Measurements from ENCODE around the gene LRRC59. TPM values are rescaled to one million over a fixed set of nuclear protein-coding genes. Genes with fewer than 3 reads are reported as not detected.

Gene LRRC59
- total and polyA plus RNA-seq, 3 donors from 2014 or later = 56.0 to 74.4 (median 62.2) TPM

DNA sequence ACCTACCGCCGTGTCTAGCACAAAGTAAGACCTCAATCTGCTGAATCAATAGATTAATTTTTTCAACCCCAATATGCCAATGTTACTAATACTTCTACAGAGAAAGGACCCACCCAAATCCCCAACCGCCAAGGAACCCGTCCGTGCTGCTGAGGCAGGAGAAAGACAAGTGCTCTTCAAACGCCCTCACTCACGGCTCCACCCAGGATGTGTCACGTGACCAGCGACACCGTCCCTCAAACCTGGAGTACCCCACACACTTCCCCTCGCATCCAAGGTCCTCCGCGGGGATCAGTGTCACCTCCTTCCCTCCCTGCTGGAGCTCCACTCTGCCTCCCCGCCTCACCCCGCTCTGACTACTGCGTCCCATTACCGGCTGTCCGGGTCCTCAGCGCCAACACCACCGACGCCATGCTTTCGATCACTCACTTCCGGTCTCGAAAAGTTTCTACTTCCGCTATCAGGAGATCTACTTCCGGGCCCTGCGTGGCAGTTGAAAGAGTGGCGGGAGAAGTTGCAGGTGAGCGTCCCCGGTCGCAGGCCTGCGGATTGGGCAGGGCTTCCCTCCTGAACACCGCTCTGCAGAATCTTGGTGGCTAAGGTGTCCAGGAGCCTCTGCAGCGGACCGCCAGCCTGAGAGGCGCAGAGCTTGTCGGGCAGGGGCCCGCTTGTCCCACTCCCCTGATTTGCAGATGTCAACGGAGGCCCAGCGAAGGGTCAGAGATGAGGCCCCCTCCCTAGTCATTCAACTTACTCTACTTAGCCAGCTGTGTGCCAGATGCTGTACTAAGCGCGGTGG lies 24.4 kb downstream of the LRRC59 start, which contains the start of the genes EME1 and MRPL27:
TSS of gene EME1 (plus strand) at position 472 of the 799 bp plus-strand sequence. CDS start 1,980 bp downstream, outside the sequence.
TSS of gene MRPL27 (minus strand) at position 427 of the 799 bp plus-strand sequence. CDS start at position 413, 14 bp downstream.
- WGBS, 2 donors = 1% methylated on average over 37 to 42 of the region's 42 CpGs
- peak; percentile 92 for DNase-seq
- H3K9me3 ChIP-seq = no peaks in the 10 kb centered on the region
- H3K4me1 ChIP-seq = peaks cover 19% of the 10 kb centered on the region
- H3K36me3 ChIP-seq (ENCODE audit: low read depth, missing control alignments) = no peaks in the 10 kb centered on the region
- H3K27me3 ChIP-seq = no peaks in the 10 kb centered on the region
- peak within 1 kb of the TSS; percentile 88 to 93 for H3K27ac ChIP-seq
- peak within 1 kb of the TSS; percentile 68 to 84 for H3K4me3 ChIP-seq
- TF ChIP-seq, protein P1, sequence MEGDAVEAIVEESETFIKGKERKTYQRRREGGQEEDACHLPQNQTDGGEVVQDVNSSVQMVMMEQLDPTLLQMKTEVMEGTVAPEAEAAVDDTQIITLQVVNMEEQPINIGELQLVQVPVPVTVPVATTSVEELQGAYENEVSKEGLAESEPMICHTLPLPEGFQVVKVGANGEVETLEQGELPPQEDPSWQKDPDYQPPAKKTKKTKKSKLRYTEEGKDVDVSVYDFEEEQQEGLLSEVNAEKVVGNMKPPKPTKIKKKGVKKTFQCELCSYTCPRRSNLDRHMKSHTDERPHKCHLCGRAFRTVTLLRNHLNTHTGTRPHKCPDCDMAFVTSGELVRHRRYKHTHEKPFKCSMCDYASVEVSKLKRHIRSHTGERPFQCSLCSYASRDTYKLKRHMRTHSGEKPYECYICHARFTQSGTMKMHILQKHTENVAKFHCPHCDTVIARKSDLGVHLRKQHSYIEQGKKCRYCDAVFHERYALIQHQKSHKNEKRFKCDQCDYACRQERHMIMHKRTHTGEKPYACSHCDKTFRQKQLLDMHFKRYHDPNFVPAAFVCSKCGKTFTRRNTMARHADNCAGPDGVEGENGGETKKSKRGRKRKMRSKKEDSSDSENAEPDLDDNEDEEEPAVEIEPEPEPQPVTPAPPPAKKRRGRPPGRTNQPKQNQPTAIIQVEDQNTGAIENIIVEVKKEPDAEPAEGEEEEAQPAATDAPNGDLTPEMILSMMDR (IDR thresholded peaks at IDR 0.05) = no peak
- no peak for TF ChIP-seq POLR2A (IDR thresholded peaks at IDR 0.05)
- intact Hi-C loops (cut with DNase I; ENCODE audit: low total_unique reads) = loop anchor here (10.0 kb wide), 1 partner anchor 102 kb away; the partner anchor contains the start of gene RSAD1

DNA sequence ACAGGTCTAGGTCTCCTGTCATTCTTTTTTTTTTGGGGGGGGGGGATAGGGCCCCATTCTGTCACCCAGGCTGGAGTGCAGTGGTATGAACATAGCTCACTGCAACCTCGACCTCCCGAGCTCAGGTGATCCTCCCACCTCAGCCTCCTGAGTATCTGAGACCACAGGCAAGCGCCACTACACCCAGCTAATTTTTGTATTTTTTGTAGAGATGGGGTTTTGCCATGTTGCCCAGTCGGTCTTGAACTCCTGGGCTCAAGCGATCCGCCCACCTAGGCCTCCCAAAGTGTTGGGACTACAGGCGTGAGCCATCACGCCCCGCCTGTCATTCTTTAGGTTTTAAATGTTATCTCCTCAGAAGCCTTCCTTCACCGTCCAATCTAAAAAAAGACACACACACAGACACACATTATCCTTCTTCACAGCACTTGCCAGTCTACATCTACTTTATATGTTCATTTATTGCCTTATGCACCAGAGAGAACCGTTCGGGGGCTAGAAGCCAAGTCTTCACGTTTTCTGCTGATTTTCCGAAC lies 25.0 kb downstream of the LRRC59 start:
- peak overlapping the region; percentile 68 to 84 for H3K4me3 ChIP-seq
- H3K27ac ChIP-seq = peak overlapping the region; percentile 88 to 93
- H3K4me1 ChIP-seq = peaks cover 19% of the 10 kb centered on the region
- H3K9me3 ChIP-seq = no peaks in the 10 kb centered on the region
- no peaks in the 10 kb centered on the region for H3K27me3 ChIP-seq
- H3K36me3 ChIP-seq (ENCODE audit: low read depth, missing control alignments) = no peaks in the 10 kb centered on the region
- TF ChIP-seq POLR2A (IDR thresholded peaks at IDR 0.05) = no peak
- TF ChIP-seq, protein P1 (IDR thresholded peaks at IDR 0.05) = no peak
- DNase-seq = no peak
- WGBS, 2 donors = 5 to 13% methylated on average over 14 of the region's 14 CpGs
- intact Hi-C loops (cut with DNase I; ENCODE audit: low total_unique reads) = loop anchor here (10.0 kb wide), 1 partner anchor 103 kb away; the partner anchor contains the start of gene RSAD1

- TF ChIP-seq POLR2A (IDR thresholded peaks at IDR 0.05) = no peak
- TF ChIP-seq, protein P1 (IDR thresholded peaks at IDR 0.05) = no peak
- Histone ChIP-seq H3K27ac (no peak overlapping the region), H3K4me1 (peaks cover 19% of the 10 kb centered on the region), H3K4me3 (no peak overlapping the region), H3K27me3 (no peaks in the 10 kb centered on the region), H3K36me3 (ENCODE audit: low read depth, missing control alignments) (no peaks in the 10 kb centered on the region), H3K9me3 (no peaks in the 10 kb centered on the region)
- intact Hi-C loops (cut with DNase I; ENCODE audit: low total_unique reads) = loop anchor here (10.0 kb wide), 1 partner anchor 103 kb away; the partner anchor contains the start of gene RSAD1
- no peak for DNase-seq
- 89 to 91% methylated on average over 2 of the region's 2 CpGs for WGBS, 2 donors
Measured at GRCh38 chr17:50371526-50371925, 25.8 kb downstream of the LRRC59 start.

- Histone ChIP-seq H3K4me3 (no peak overlapping the region), H3K4me1 (peaks cover 19% of the 10 kb centered on the region), H3K27ac (no peak overlapping the region), H3K27me3 (no peaks in the 10 kb centered on the region), H3K36me3 (ENCODE audit: low read depth, missing control alignments) (no peaks in the 10 kb centered on the region), H3K9me3 (no peaks in the 10 kb centered on the region)
- TF ChIP-seq, protein P1 (IDR thresholded peaks at IDR 0.05) = no peak
- no peak for TF ChIP-seq POLR2A (IDR thresholded peaks at IDR 0.05)
- intact Hi-C loops (cut with DNase I; ENCODE audit: low total_unique reads) = loop anchor here (10.0 kb wide), 1 partner anchor 105 kb away; the partner anchor contains the start of gene RSAD1
- DNase-seq = no peak
- WGBS, 2 donors = 86 to 89% methylated on average over 5 of the region's 5 CpGs
Measured at GRCh38 chr17:50370052-50370451, 27.3 kb downstream of the LRRC59 start.
